Fibroblast of skin of left quadriceps (primary cell): Measurements from ENCODE around the gene LUM.
"Not testable (repeated sequence)": the region's sequence is repeated elsewhere in the genome, so short reads cannot be mapped to it uniquely, and the experiment has no call there.

Experiments used
- DNase-seq, 2 experiments: peaks; one replicate each; pipeline ENCODE4 v3.0.0-alpha.2; 2013; ENCODE audit warnings: low read depth in 2 of 2

The LUM gene

DNA sequence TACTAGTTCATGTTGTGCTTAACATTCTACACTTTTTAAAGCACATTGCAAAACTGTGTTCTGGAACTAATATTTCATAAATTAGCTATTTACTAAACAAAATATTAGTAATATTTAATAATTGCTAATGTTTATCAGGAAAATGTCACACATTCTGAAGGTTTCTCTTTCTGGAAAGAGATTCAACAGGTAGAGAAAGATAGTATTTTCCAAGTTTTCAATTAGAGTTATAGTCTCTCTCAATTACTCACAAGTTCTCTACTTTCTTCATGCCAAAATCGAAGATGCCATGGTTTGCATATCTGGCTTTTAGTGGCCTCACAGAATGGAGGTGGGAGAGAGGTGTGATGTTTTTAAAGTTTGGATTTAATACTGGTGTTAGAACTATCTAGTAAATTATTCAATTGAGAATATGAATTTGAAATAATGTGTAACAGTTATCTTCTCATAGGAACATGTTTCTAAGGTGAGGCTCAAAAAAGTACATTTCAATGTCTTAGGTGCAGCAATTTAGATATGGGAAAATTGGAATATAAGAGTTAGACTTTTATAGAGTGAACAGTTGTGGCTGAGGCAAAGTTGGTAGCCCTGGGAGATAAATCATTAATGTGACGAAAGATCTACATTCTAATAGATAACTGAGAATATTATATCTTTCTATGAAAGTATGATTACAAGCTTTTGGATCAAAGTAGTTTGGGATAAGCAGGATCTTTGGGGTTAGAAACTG lies 1.5 kb downstream of the LUM start:
- DNase-seq: no peak

DNA sequence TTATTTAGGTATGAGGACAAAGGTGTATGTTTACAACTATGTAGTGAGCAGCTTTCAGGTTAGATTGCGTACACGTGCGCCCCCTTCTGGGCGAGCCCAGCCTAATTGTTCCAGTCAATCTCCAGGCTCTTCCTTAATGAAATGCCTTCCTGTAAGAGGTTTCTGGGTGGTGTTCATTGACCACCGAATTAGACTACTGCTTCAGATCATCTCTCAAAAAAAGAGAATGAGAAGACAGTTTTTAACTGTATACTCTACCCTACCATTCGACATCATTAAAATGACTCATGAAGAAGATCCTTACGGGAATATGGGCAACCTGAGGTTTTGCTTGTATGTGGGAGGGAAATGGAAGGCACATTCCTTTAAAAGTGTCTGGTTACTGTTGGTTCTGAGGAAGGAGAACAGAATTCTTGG lies 2.1 kb downstream of the LUM start:
- peak; percentile 69 for DNase-seq

DNA sequence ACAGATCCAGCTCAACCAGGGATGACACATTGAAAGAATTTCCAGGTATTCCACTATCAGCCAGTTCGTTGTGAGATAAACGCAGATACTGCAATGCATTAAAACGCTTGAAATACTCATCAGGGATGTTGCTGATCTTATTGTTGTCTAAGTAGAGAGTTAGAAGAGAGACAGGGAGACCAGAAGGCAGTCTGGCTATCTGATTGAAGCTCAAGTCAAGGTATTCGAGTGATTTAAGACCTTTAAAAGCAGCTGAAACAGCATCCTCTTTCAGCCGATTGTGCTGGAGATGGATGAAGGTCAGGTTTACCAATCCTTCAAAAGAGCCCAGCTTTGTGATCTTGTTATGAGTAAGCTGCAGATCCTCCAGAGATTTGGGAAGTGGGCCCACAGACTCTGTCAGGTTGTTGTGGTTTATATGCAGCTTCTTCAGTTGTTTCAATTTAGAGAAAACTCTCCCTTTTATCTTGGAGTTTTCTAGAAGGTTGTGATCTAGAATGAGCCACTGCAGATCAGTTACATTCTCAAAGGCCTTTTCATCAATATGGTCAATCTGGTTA lies 3.0 kb downstream of the LUM start:
- DNase-seq: no peak

DNA sequence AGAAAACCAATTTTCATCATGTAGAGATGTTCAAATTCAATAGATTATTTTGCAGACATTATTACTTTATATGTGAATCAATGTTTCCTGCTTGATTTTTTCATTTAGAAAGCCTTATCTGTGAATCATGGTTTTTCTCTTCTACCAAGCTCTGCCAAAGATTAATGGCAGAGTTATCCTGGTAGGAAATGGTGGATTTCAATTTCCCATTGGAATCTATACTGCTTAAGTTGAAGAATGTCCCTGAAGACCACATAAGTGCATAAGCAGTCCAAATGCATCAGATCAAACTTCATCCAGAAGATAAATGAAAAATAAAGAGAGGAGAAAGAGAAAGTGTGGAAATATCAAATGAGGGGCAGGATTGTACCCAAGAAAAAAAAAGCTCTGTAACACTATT lies 5.0 kb downstream of the LUM start:
- no peak for DNase-seq

DNA sequence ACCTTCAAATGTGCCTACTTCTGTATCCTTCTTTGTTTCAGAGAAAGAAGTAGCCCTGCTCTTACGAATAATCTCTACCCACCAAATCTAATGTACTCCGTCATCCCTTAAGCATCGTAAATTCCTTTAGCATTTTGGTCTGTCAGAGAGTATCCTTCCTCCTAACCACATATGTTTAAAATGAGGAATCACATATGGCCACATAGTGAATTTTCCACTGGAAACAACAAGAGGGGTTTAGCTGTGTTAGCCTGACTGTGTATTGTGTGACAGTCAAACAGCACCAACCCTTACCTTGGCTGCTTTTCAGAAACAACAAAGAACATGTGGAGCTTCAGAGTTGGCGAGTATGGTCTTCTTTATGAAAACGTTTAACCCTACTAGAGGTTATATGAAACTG lies 5.5 kb downstream of the LUM start:
- DNase-seq: peak; percentile 58 to 60

- no peak for DNase-seq
Measured at GRCh38 chr12:91104812-91105466, 6.4 kb downstream of the LUM start.

GRCh38 chr12:91103624-91104023 lies 7.7 kb downstream of the LUM start:
- no peak for DNase-seq

DNA sequence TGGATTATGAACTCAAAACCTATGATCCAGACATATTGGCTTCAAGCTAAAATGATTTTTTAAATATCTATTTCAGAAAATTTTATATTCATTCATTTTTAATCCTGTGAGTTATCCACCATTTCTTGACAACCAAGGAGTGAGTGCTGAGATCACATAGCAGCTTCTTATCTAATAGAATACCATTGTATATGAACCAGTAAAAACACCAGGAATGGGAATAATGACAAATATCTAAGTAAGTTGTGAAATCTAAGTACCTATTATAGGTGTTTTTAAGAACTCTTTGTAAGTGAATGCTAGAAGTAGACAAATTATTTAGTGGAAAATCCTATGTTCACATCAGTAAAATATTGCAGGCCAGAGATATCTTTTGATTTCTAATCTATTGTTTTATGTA lies 8.2 kb downstream of the LUM start:
- DNase-seq: no peak

- DNase-seq: peak in 1 of 2 experiments; percentile 37
Measured at GRCh38 chr12:91100906-91101305, 10.4 kb downstream of the LUM start.

DNA sequence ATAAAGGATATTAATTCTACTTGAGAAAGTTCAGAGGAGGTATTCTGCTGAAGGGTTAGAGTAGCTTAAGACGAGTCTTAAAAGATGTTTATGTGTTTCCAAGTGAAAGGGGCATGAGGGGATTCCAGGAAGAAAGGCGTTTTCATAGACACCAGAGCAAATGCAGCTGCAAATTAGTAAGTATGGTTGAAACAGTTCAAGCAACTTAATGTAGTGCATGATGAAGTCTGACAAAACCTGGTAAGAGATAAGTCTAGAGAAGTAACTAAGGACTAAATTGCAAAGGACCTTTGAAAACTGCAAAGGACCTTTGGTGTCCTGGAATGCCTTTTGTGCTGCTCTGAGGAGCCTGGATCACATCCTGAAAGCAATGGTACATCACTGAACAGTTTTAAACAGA lies 11.5 kb downstream of the LUM start:
- no peak for DNase-seq

DNA sequence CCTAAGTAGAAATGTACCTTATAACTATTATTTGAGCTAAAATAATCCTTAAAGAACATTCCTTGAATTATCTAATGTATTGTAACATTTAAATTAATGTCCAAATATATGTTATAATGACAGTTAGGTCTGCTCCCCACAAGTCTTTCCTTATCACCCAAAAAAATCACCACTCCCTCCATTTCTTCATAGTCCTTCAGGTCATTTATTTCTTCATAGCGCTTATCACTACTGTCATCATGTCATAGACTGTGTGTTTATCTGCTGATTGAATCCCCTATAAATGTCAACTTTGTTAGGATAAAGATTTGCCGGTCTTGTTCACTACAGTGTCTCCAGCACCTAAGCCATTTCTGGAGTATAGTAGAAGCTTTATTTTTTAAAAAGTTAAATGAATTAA lies 12.0 kb downstream of the LUM start:
- no peak for DNase-seq

GRCh38 chr12:91098941-91099340 lies 12.4 kb downstream of the LUM start:
- peak; percentile 86 for DNase-seq

DNA sequence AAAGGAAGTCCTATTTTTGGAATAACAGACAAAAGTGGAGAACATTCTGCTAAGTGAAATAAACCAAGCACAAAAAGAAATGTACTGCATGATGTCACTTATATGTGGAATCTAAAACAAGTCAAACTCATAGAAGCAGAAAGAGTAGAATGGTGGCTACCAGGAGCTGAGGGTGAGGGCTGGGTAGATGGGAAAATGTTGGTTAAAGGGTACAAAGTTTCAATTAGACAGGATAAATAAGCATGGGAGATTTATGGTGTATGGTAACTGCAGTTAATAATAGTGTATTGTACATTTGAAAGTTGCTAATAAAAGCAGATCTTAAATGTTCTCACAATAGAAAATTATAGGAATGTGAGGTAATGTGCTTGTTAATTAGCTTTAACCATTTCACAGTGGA lies 12.8 kb downstream of the LUM start:
- DNase-seq: no peak

GRCh38 chr12:91094957-91095356 lies 16.3 kb downstream of the LUM start:
- no peak for DNase-seq

- no peak for DNase-seq
Measured at GRCh38 chr12:91094032-91094662, 17.1 kb downstream of the LUM start.

DNA sequence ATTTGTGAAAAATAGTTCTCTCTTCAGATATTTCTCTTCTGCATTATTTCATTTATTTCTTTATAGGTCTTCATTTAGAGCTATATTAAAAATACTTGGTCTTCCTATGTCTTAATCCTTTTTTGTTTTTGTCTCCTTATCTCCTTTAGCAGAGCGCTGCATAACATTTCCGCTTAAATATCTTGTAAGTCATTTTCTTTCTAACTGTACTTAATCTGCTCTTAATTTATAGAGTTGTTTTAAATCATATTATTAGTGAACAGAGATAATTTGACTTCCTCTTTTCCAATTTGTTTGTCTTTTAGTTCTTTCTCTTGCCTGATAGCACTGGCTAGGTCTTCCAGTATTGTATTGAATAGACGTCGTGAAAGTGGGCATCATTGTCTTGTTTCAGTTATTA lies 18.0 kb downstream of the LUM start:
- DNase-seq: no peak

- no peak for DNase-seq
Measured at GRCh38 chr12:91091916-91092715, 19.2 kb downstream of the LUM start.

DNA sequence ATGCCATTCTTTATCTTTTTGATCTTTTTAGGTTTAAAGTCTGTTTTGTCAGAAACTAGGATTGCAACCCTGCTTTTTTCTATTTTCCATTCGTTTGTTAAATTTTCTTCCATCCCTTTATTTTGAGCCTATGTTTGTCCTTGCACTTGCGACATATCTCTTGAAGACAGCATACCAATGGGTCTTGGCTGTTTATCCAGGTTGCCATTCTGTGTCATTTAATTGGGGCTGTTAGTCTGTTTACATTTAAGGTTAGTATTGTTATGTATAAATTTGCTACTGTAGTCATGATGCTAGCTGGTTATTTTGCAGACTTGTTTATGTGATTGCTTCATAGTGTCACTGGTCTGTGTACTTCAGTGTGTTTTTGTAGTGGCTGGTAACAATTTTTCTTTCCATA lies 21.3 kb downstream of the LUM start:
- not testable (repeated sequence) for DNase-seq

DNA sequence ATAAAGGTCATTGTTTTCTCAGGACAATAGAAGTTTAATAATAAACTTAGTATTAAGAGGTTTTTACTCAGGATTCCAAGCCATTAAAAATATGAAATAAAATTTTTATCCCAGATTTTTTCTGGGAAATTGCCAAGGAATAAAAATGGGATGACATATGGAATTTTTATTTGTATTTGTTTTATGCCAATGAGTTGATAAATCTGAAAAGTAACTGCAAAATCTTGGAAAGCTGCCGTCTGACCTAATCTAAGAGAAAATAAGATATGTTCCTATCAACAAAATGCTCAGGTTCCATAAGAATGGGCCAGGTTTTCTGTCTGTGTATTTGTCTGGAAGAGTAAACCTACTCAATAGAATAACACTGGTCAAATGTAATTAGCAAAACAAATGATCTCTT lies 31.3 kb downstream of the LUM start:
- no peak for DNase-seq

GRCh38 chr12:91078501-91078900 lies 32.8 kb downstream of the LUM start:
- DNase-seq: no peak

DNA sequence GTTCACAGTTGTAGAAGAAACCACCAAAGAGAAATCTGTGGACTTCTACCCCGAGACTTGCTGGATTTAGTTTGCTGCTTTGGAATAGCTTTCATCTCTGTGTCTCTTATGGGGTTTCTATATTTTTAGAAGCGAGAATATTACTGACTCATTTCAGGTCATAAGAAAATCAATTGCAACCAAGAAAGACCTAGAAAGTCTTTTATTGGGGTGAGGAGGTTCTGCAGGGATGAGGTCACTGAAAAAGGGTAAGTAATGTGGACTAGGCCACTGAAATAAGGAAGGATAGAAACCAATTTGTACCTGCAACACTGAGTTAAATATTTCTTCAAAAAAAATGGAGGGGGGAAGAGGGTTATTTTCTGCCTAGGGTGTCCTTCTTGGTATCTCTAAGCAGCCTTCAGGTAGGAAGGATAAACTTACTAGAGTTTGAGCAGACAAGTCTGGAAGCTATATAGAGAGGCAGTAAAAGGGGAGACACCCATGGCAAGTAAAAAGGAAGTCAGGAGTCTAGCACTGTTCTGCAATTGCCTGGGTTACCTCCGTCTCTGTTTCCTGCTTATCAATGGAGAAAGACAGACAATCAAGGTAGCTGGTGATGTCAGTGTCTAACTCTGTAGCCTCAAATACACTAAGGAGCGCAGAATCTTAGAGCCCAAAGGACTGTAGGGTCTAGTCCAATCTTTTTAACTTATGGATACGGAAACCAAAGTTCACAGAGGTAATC lies 33.9 kb downstream of the LUM start:
- DNase-seq: no peak
